Panc1 (cell line): ENCODE results near the gene MAGEB3. TPM values are rescaled to one million over a fixed set of nuclear protein-coding genes. Genes with fewer than 3 reads are reported as not detected.

Experiments used
- ATAC-seq: fragments of 200-7000 bp; cut with Tn5 transposase; 2 replicates; pipeline ENCODE4 v1.9.1; 2020; ENCODE audit warnings: mild to moderate bottlenecking, moderate library complexity
- BruUV-seq: library from RNA; stranded (reverse); fragments of 400-500 nt; replicated peaks from 2 replicates; lab custom pipeline; 2021; lab: Mats Ljungman, UMichigan
- CTCF ChIA-PET: fragments of 300-600 bp; sonication (Branson Sonifier 250); formaldehyde crosslinking; loops from one replicate; lab custom pipeline; 2022; ENCODE audit warnings: antibody characterized with exemption; lab: Charles Lee
- POLR2A ChIA-PET: fragments of 300-600 bp; sonication (Branson Sonifier 250); formaldehyde crosslinking; loops from one replicate; lab custom pipeline; 2022; ENCODE audit warnings: antibody characterized with exemption; lab: Charles Lee
- DNase-seq: peaks from one replicate; pipeline ENCODE4 v3.0.0-alpha.2; 2010; ENCODE audit warnings: low read depth, low spot score
- H3K27ac ChIP-seq: 2 replicates; pipeline ENCODE4 v1.5.1; 2011; ENCODE audit warnings: mild to moderate bottlenecking, low read length, inconsistent platforms
- H3K27me3 ChIP-seq: fragments of 200-500 bp; sonication (Bioruptor generic); 2 replicates; pipeline ENCODE4 v1.6.0; 2014; ENCODE audit warnings: low read length, inconsistent platforms; ENCODE audit not compliant: control insufficient read depth, insufficient read depth
- H3K36me3 ChIP-seq: fragments of 200-500 bp; sonication (Bioruptor generic); 2 replicates; pipeline ENCODE4 v1.5.1; 2014; ENCODE audit warnings: inconsistent platforms, mild to moderate bottlenecking, low read length, moderate library complexity; ENCODE audit not compliant: control insufficient read depth, insufficient read depth
- H3K4me1 ChIP-seq: 2 replicates; pipeline ENCODE4 v1.5.1; 2011; ENCODE audit warnings: inconsistent platforms, mild to moderate bottlenecking, low read length, moderate library complexity; ENCODE audit not compliant: control insufficient read depth, insufficient read depth
- H3K4me3 ChIP-seq, 2 experiments: 2 replicates each; pipeline ENCODE4 v1.5.1; 2011 to 2012; ENCODE audit warnings: low read depth in 2 of 2, low read length in 2 of 2, mild to moderate bottlenecking in 2 of 2, inconsistent platforms in 1 of 2, moderate library complexity in 1 of 2
- H3K9me3 ChIP-seq: fragments of 200-500 bp; sonication (Bioruptor generic); 2 replicates; pipeline ENCODE4 v1.5.1; 2014; ENCODE audit warnings: low read depth, mild to moderate bottlenecking, inconsistent platforms, low read length, moderate library complexity; ENCODE audit not compliant: control insufficient read depth, insufficient read depth
- CTCF ChIP-seq: fragments of 450-650 bp; IDR thresholded peaks from 2 replicates; pipeline ENCODE4 v1.5.1; 2017; ENCODE audit warnings: mild to moderate bottlenecking
- POLR2AphosphoS5 ChIP-seq: IDR thresholded peaks from 2 replicates; pipeline ENCODE4 v1.6.1; 2012; ENCODE audit warnings: mild to moderate bottlenecking, low read depth, low read length, moderate library complexity
- REST ChIP-seq, 2 experiments: IDR thresholded peaks; 2 replicates each; pipeline ENCODE4 v1.6.1; 2011 to 2012; ENCODE audit warnings: low read depth in 2 of 2, control low read depth in 1 of 2, low read length in 1 of 2, mild to moderate bottlenecking in 1 of 2, moderate library complexity in 1 of 2; ENCODE audit not compliant: insufficient read depth in 1 of 2
- SIN3A ChIP-seq: IDR thresholded peaks from 2 replicates; pipeline ENCODE4 v1.6.1; 2012; ENCODE audit warnings: low read depth, mild to moderate bottlenecking, low read length, moderate library complexity, borderline replicate concordance; ENCODE audit not compliant: insufficient read depth
- TCF7L2 ChIP-seq: IDR thresholded peaks from 2 replicates; pipeline ENCODE4 v1.6.1; 2011; ENCODE audit warnings: mild to moderate bottlenecking, low read depth, low read length, inconsistent platforms
- in situ Hi-C: cut with HindIII; loops from 2 replicates; pipeline ENCODE4 v1.10.0; 2016; ENCODE audit warnings: low sequenced_read_pairs, low pct_unique_long_range_greater_than_20kb
- intact Hi-C: fragments of 100-400 bp; cut with micrococcal nuclease; formaldehyde crosslinking; loops from one replicate; pipeline ENCODE4 v1.10.0; 2022; ENCODE audit not compliant: unreplicated experiment
- total RNA-seq: library from RNA; stranded (reverse); gene quantifications from one replicate; pipeline ENCODE4 v1.2.1, GENCODE V29; 2021; ENCODE audit not compliant: unreplicated experiment

Gene MAGEB3
- total RNA-seq, 1 experiment from 2014 or later: not detected

GRCh38 chrX:30275498-30275897 is 45.0 kb downstream of the MAGEB3 start:
- TF ChIP-seq CTCF (peak; percentile 6; the same call in 1 of the 2 replicates), SIN3A (no peak), TCF7L2 (no peak)
- in situ Hi-C loops: no loop called here
- H3K27me3 ChIP-seq: no peaks in the 10 kb centered on the region
- intact Hi-C loops: loop anchor here (2.0 kb wide), 1 partner anchor 229 kb away; no protein-coding TSS in a partner anchor
- CTCF ChIA-PET: no interaction called here
- H3K36me3 ChIP-seq: no peaks in the 10 kb centered on the region
- no peak for ATAC-seq
- no peak overlapping the region for H3K27ac ChIP-seq
- H3K4me3 ChIP-seq: no peak overlapping the region
- no peaks in the 10 kb centered on the region for H3K9me3 ChIP-seq
- no peaks in the 10 kb centered on the region for H3K4me1 ChIP-seq
- BruUV-seq: no TSS peak
- POLR2A ChIA-PET: no interaction called here
- no peak for DNase-seq

- in situ Hi-C loops: no loop called here
Measured at GRCh38 chrX:30278365-30278764, 47.9 kb downstream of the MAGEB3 start.

More at GRCh38 chrX:30278365-30278764, 47.9 kb downstream of the MAGEB3 start:
- Histone ChIP-seq H3K4me3 (no peak overlapping the region), H3K27me3 (no peaks in the 10 kb centered on the region), H3K4me1 (no peaks in the 10 kb centered on the region), H3K27ac (no peak overlapping the region), H3K9me3 (no peaks in the 10 kb centered on the region), H3K36me3 (no peaks in the 10 kb centered on the region)
- no peak for ATAC-seq
- BruUV-seq: no TSS peak
- TF ChIP-seq SIN3A (no peak), REST (IDR thresholded peaks at IDR 0.05; ENCODE audit: insufficient read depth in 1 of 2, low read depth in 2 of 2, low read length in 1 of 2) (no peak), CTCF (no peak), POLR2AphosphoS5 (no peak), TCF7L2 (no peak)
- no peak for DNase-seq
- ChIA-PET CTCF (no interaction called here), POLR2A (no interaction called here)
- intact Hi-C loops: no loop called here
